Small intestine (tissue), 16 donors: ENCODE results near the gene PARP2. TPM values are rescaled to one million over a fixed set of nuclear protein-coding genes. Genes with fewer than 3 reads are reported as not detected.

Experiments
- DNase-seq, 2 donors: peaks; one replicate each; pipeline versions ENCODE4 v3.0.0 to v3.0.0-alpha.2; 2013
- FAIRE-seq: peaks from 2 replicates; lab custom pipeline; 2012; peaks lifted over from hg19 to GRCh38; lab: Jason Lieb, UNC
- H3K27ac ChIP-seq, 3 donors: one replicate each; pipeline ENCODE4 v1.5.1; 2013; ENCODE audit warnings: low read length in 2 of 3, mild to moderate bottlenecking in 2 of 3, control low read depth in 1 of 3, inconsistent platforms in 1 of 3, low read depth in 1 of 3, moderate library complexity in 1 of 3
- H3K27me3 ChIP-seq, 3 donors: one replicate each; pipeline ENCODE4 v1.6.1; 2013; ENCODE audit warnings: low read length in 3 of 3, inconsistent platforms in 1 of 3; ENCODE audit not compliant: control insufficient read depth in 3 of 3, insufficient read depth in 3 of 3
- H3K36me3 ChIP-seq, 3 donors: one replicate each; pipeline ENCODE4 v1.6.1; 2013; ENCODE audit warnings: low read length in 3 of 3, inconsistent platforms in 1 of 3, low read depth in 1 of 3, mild to moderate bottlenecking in 1 of 3, moderate library complexity in 1 of 3; ENCODE audit not compliant: control insufficient read depth in 3 of 3, insufficient read depth in 2 of 3
- H3K4me1 ChIP-seq, 3 donors: one replicate each; pipeline ENCODE4 v1.6.1; 2013; ENCODE audit warnings: low read length in 2 of 3, inconsistent platforms in 1 of 3, low read depth in 1 of 3, mild to moderate bottlenecking in 1 of 3, moderate library complexity in 1 of 3; ENCODE audit not compliant: control insufficient read depth in 3 of 3, insufficient read depth in 2 of 3
- H3K4me3 ChIP-seq, 3 donors: one replicate each; pipeline ENCODE4 v1.5.1; 2013; ENCODE audit warnings: low read length in 3 of 3, control low read depth in 1 of 3, inconsistent platforms in 1 of 3, low read depth in 1 of 3, mild to moderate bottlenecking in 1 of 3, moderate library complexity in 1 of 3
- H3K9me3 ChIP-seq, 2 donors: one replicate each; pipeline ENCODE4 v1.6.1; 2013; ENCODE audit warnings: low read depth in 1 of 2, low read length in 1 of 2; ENCODE audit not compliant: control insufficient read depth in 2 of 2, insufficient read depth in 1 of 2
- WGBS, 3 donors: extraction: QIAGEN DNeasy Blood & Tissue Kit; methylation state at CpG; one replicate each; pipeline ENCODE4 v1.1.7; 2013; 5-methylcytosine and 5-hydroxymethylcytosine counted together
- long read RNA-seq, 10 donors: transcript quantifications; one replicate each; lab custom pipeline, GENCODE V29; 2026
- polyA plus RNA-seq, 4 donors: library from polyadenylated mRNA; stranded (reverse) in 3 of 4; unstranded in 1 of 4; fragments of 200-250 nt in 3 of 4; fragments of 120-200 nt in 1 of 4; gene quantifications; one replicate each; pipeline versions ENCODE4 v1.2.1 to v1.2.3, GENCODE V29; 2013
- donor health status: healthy with polysubstance abuse.
- donor health status: control.
- donor health status: control.
- donor health status: Bipolar disorder and iron deficiency.
- donor health status: healthy.

PARP2 gene, protein sequence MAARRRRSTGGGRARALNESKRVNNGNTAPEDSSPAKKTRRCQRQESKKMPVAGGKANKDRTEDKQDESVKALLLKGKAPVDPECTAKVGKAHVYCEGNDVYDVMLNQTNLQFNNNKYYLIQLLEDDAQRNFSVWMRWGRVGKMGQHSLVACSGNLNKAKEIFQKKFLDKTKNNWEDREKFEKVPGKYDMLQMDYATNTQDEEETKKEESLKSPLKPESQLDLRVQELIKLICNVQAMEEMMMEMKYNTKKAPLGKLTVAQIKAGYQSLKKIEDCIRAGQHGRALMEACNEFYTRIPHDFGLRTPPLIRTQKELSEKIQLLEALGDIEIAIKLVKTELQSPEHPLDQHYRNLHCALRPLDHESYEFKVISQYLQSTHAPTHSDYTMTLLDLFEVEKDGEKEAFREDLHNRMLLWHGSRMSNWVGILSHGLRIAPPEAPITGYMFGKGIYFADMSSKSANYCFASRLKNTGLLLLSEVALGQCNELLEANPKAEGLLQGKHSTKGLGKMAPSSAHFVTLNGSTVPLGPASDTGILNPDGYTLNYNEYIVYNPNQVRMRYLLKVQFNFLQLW
- polyA plus RNA-seq, result 10 to 100 TPM in 3 of 4 donors, 1 to 10 TPM in 1; 9.5 to 26.8 (median 14.2) TPM
- long read RNA-seq, donor 1, result 0 reads
- long read RNA-seq, donor 2, partial matches to known transcripts, result 0 of 1 reads
- long read RNA-seq, donor 2, other reads (novel, unspliced or antisense), result 0 of 1 reads
- long read RNA-seq, donor 3, partial matches to known transcripts, result 0 of 1 reads
- long read RNA-seq, donor 3, other reads (novel, unspliced or antisense), result 0 of 1 reads
- long read RNA-seq, donor 4, result 0 reads
- long read RNA-seq, donor 5, partial matches to known transcripts, result 0 of 3 reads
- long read RNA-seq, donor 5, other reads (novel, unspliced or antisense), result 0 of 3 reads
- long read RNA-seq, donor 6, partial matches to known transcripts, result 5 of 8 reads
- long read RNA-seq, donor 6, other reads (novel, unspliced or antisense), result 0 of 8 reads
- long read RNA-seq, donor 7, result 0 reads
- long read RNA-seq, donor 8, result 0 reads
- long read RNA-seq, donor 9, result 0 reads
- long read RNA-seq, donor 10, partial matches to known transcripts, result 0 of 4 reads
- long read RNA-seq, donor 10, other reads (novel, unspliced or antisense), result 0 of 4 reads

DNA sequence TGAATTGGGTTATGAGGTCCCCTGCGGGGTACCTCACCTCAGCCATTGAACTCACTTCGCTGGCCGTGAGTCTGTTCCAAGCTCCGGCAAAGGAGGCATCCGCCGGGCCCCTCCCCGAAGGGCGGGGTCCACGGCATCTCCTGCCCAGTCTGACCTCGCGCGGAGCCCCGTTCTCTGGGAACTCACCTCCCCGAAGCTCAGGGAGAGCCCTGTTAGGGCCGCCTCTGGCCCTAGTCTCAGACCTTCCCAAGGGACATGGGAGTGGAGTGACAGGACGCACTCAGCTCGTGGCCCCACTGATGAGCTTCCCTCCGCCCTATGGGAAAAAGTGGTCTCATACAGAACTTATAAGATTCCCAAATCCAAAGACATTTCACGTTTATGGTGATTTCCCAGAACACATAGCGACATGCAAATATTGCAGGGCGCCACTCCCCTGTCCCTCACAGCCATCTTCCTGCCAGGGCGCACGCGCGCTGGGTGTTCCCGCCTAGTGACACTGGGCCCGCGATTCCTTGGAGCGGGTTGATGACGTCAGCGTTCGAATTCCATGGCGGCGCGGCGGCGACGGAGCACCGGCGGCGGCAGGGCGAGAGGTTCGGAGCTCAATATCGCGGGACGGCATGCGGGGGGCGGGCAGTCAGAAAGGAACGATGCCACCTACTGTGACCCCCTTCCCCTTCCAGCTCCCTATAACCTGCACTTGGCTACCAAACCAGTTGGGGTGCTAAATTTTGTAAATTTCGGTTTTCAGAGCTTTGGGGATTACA is at the start of gene PARP2:
TSS of gene PARP2 (plus strand) at position 544 of the 770 bp plus-strand sequence. CDS start at position 551, 7 bp downstream.
- Histone ChIP-seq H3K27ac (peak within 1 kb of the TSS; percentile 86 to 97 (median 96)), H3K9me3 (peaks cover 0 to 3% of the 10 kb centered on the region in 2 donors), H3K27me3 (no peaks in the 10 kb centered on the region), H3K4me3 (peak within 1 kb of the TSS; percentile 71 to 85 (median 78)), H3K4me1 (peaks cover 0 to 2% (median 0%) of the 10 kb centered on the region in 3 donors), H3K36me3 (peaks cover 0 to 11% (median 5%) of the 10 kb centered on the region in 3 donors)
- WGBS, 3 donors, result 0 to 1% (median 0%) methylated on average over 47 to 50 of the region's 50 CpGs
- DNase-seq (peak; percentile 99 to 100), FAIRE-seq (no peak)

DNA sequence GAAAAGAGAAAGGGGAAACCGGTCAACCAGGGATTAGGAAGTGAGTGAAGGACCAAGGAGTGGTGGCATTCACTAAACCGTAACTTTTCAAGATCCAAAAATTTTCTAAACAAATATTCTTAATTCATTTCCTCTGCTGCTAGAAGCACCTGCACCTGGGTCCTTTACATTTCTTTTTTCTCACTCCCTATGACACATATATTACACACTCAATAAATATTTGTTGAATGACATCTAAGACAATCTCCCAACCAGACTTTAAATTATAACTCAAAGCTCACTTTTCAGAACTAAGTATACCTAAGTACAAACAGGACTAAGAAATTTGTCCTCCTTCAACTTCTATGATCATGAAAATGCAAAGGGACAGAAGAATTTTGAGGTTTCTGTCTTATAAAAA is 48.8 kb upstream of the PARP2 start:
- WGBS, 3 donors, result 94 to 98% (median 95%) methylated on average over 2 of the region's 2 CpGs
- peaks cover 9 to 27% (median 23%) of the 10 kb centered on the region in 3 donors for H3K36me3 ChIP-seq
- FAIRE-seq, result no peak

DNA sequence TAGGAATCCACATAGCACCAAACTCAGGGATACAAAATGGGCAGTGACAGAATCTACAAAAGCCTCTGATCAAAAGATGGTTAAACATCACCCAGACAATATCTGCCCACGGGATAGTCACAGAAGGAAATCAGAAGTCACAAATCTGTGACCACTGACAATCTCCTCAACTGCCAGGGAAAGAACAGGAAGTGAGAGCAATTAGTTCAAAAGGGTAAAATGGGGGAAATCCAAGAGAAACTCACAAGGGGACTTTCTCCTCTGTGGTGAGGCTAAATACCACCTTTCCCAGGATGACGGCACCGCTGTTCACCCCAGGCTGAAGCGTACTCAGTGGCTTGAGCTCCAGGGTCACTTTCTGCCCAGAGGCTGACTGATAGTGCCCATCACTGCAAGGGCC is 48.4 kb upstream of the PARP2 start:
- Histone ChIP-seq H3K27ac (no peak overlapping the region), H3K9me3 (no peaks in the 10 kb centered on the region), H3K27me3 (no peaks in the 10 kb centered on the region), H3K4me3 (no peak overlapping the region), H3K36me3 (peaks cover 9 to 30% (median 20%) of the 10 kb centered on the region in 3 donors), H3K4me1 (no peaks in the 10 kb centered on the region)
- no peak for FAIRE-seq
- no peak for DNase-seq
- 66 to 79% (median 76%) methylated on average over 4 of the region's 4 CpGs for WGBS, 3 donors

More for the DNA sequence above, 48.8 kb upstream of the PARP2 start:
- H3K9me3 ChIP-seq, result no peaks in the 10 kb centered on the region
- no peak for DNase-seq
- no peaks in the 10 kb centered on the region for H3K27me3 ChIP-seq
- H3K4me3 ChIP-seq, result no peak overlapping the region
- no peak overlapping the region for H3K27ac ChIP-seq
- no peaks in the 10 kb centered on the region for H3K4me1 ChIP-seq

DNA sequence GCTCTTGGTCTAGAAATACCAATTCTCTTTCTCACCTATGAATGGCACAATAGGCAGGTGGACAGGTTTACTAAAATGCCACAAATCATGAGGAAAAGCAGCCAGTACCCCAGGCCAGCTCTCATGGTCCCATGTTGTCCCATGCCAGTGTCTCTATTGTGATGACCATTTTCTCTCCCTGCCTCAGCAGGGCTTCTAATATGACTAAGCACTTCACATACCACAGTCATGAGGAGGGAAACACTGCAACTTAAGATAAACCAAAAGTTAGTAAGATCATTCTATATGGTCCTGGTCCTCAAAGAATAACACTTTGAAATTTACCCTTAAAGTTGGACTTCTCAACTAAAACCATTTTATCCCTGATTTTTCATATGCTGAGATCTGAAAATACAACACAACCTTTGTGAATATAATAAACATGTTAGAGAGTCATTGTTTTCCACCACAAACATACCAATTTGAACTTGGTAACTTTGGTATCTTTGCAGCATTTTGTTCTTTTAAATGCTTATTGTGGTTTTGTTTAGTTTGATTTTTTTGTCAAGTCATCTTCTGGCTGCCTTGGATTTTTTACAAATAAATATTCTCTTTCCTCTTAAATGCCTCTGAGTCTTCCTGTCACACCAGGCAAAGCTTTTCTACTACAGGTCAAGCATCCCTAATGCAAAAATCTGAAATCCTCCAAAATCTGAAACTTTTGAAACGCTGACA is 41.2 kb upstream of the PARP2 start:
- H3K36me3 ChIP-seq, result peaks cover 10 to 19% (median 15%) of the 10 kb centered on the region in 3 donors
- FAIRE-seq (no peak), DNase-seq (no peak)
- WGBS, 3 donors, result 86 to 94% (median 92%) methylated on average over 1 of the region's 1 CpG
- H3K27me3 ChIP-seq, result no peaks in the 10 kb centered on the region
- H3K4me3 ChIP-seq, result no peak overlapping the region
- H3K27ac ChIP-seq, result no peak overlapping the region
- H3K9me3 ChIP-seq, result no peaks in the 10 kb centered on the region
- H3K4me1 ChIP-seq, result peaks cover 0 to 5% (median 5%) of the 10 kb centered on the region in 3 donors

DNA sequence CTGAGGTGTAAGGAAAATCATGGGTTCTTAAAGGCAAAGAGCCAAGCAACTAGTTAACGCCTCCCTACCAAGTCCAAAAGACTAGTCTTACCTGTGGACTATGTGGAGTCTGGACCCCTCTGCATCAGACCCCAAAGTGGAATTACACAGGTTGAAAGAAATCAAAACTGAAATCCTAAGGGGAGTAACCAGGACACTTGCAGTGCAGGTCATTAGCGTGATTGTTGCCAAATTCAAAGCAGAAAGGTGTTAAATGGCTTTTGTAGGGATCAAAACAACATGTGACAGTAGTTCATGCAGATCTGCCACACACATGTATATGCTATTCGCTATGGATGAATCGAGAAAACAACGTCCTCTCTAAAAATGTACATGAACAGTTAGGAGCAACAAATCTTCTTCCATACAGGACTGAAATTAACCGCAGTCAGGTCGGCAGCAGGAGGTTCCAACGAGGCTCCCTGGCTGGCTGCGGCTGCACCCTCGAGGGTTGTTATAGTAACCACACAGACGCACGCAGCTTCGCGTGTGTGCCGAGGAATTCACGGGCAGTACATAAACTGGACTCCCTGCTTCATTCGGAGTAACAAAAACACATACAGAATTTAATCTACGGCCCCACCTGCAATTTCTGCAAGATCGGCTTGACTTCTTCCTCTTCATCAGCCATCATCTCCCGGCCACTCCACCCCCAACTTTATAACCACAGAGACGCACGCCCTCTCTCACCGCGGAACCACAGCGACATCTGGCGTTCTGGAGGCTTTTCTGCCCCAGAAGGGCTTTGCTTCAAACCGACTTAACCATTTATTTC is 38.0 kb upstream of the PARP2 start, which contains the start of gene TTC5:
TSS of gene TTC5 (minus strand) at position 687 of the 814 bp plus-strand sequence. CDS start at position 673, 14 bp downstream.
- peak; percentile 90 to 96 for DNase-seq

DNA sequence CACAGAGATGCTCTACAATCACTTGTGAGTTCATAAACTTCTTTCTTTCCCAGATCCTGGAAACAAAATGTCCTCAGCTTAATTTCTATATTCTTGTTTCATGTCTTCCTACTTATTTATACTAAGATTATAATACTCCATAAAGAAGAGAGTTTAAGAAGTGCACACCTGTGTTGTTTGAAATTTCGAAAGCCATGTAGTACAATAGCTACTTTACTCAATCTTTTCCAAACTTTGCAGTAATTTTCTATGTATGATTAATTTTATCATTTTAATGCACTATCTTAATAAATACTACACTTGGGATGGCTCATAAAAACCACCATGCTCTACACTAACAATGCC is 37.4 kb upstream of the PARP2 start:
- H3K27me3 ChIP-seq, result no peaks in the 10 kb centered on the region
- peaks cover 0 to 5% (median 5%) of the 10 kb centered on the region in 3 donors for H3K4me1 ChIP-seq
- WGBS, 3 donors, result 98 to 100% (median 100%) methylated on average over 1 of the region's 1 CpG
- FAIRE-seq (no peak), DNase-seq (no peak)
- no peaks in the 10 kb centered on the region for H3K9me3 ChIP-seq
- no peak overlapping the region for H3K4me3 ChIP-seq
- no peak overlapping the region for H3K27ac ChIP-seq
- no peaks in the 10 kb centered on the region for H3K36me3 ChIP-seq

More for the DNA sequence above, 38.0 kb upstream of the PARP2 start, which contains the start of gene TTC5:
- no peak for FAIRE-seq
- WGBS, 3 donors, result 0 to 1% (median 1%) methylated on average over 27 of the region's 27 CpGs
- Histone ChIP-seq H3K27me3 (no peaks in the 10 kb centered on the region), H3K9me3 (no peaks in the 10 kb centered on the region), H3K36me3 (peaks cover 2 to 4% (median 4%) of the 10 kb centered on the region in 3 donors), H3K4me3 (peak within 1 kb of the TSS; percentile 69 to 94 (median 92)), H3K27ac (peak within 1 kb of the TSS; percentile 32 to 76 (median 47)), H3K4me1 (peaks cover 0 to 5% (median 5%) of the 10 kb centered on the region in 3 donors)
